ACC112 (cell line): ENCODE data around the gene BACE2.
"Not testable (repeated sequence)": the region's sequence is repeated elsewhere in the genome, so short reads cannot be mapped to it uniquely, and the experiment has no call there.

Experiments
- H2AFZ ChIP-seq: fragments of 200-600 bp; sonication (generic); one replicate; pipeline ENCODE4 v1.6.0; 2017; ENCODE audit warnings: antibody characterized with exemption, low read length; ENCODE audit not compliant: unreplicated experiment
- H3K27ac ChIP-seq: fragments of 200-600 bp; sonication (generic); 2 replicates; pipeline ENCODE4 v1.5.1; 2014; ENCODE audit warnings: low read depth, mild to moderate bottlenecking, antibody characterized with exemption, low read length, moderate library complexity
- H3K27me3 ChIP-seq: fragments of 200-600 bp; sonication (generic); 2 replicates; pipeline ENCODE4 v1.6.1; 2014; ENCODE audit warnings: mild to moderate bottlenecking, antibody characterized with exemption, low read length, moderate library complexity, mixed read lengths; ENCODE audit not compliant: insufficient read depth
- H3K36me3 ChIP-seq: fragments of 200-600 bp; sonication (generic); 2 replicates; pipeline ENCODE4 v1.6.1; 2016; ENCODE audit warnings: mild to moderate bottlenecking, antibody characterized with exemption, low read length, moderate library complexity, mixed read lengths; ENCODE audit not compliant: insufficient read depth
- H3K4me1 ChIP-seq: fragments of 200-600 bp; sonication (generic); one replicate; pipeline ENCODE4 v1.6.1; 2016; ENCODE audit warnings: low read length, mixed read lengths; ENCODE audit not compliant: insufficient read depth, unreplicated experiment, control insufficient read depth
- H3K4me3 ChIP-seq: fragments of 200-600 bp; sonication (generic); 2 replicates; pipeline ENCODE4 v1.5.1; 2014; ENCODE audit warnings: mild to moderate bottlenecking, low read depth, low read length
- H3K79me2 ChIP-seq: fragments of 200-600 bp; sonication (generic); one replicate; pipeline ENCODE4 v1.6.0; 2016; ENCODE audit warnings: low read length; ENCODE audit not compliant: control insufficient read depth, unreplicated experiment, insufficient read depth

The BACE2 gene

GRCh38 chr21:41182547-41182946 is 14.6 kb downstream of the BACE2 start:
- H3K79me2 ChIP-seq = no peaks in the 10 kb centered on the region

DNA sequence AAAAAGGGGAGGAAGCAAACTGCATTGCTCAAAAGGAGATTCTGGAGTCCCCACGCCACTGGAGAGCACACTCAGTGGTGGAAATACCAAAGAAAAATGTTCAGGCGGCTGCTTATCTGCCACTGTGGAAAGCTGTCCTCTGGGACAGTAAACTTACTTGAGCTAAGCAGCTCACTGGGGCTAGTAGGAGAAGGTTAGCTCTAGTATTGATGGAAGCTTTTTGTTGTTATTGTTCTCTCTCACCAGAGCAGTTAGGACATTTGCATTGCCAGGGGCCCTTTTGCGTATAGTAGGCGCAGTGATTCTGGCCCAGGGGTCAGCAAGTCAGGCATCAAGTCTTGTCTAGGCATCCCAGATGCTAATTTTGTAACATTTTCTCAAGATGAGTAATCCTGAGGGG is 15.6 kb downstream of the BACE2 start:
- H3K36me3 ChIP-seq = no peaks in the 10 kb centered on the region
- no peaks in the 10 kb centered on the region for H3K79me2 ChIP-seq
- H3K27ac ChIP-seq = no peak overlapping the region
- H3K27me3 ChIP-seq = no peaks in the 10 kb centered on the region
- no peaks in the 10 kb centered on the region for H3K4me1 ChIP-seq
- H3K4me3 ChIP-seq = no peak overlapping the region
- H2AFZ ChIP-seq = no peak overlapping the region

More at GRCh38 chr21:41182547-41182946, 14.6 kb downstream of the BACE2 start:
- Histone ChIP-seq H3K27ac (no peak overlapping the region), H3K4me1 (no peaks in the 10 kb centered on the region), H2AFZ (no peak overlapping the region), H3K27me3 (no peaks in the 10 kb centered on the region), H3K4me3 (no peak overlapping the region), H3K36me3 (no peaks in the 10 kb centered on the region)

GRCh38 chr21:41185802-41186201 is 17.8 kb downstream of the BACE2 start:
- H3K27ac ChIP-seq = no peak overlapping the region
- no peak overlapping the region for H3K4me3 ChIP-seq
- H2AFZ ChIP-seq = no peak overlapping the region
- H3K79me2 ChIP-seq = no peaks in the 10 kb centered on the region
- H3K4me1 ChIP-seq = no peaks in the 10 kb centered on the region
- no peaks in the 10 kb centered on the region for H3K27me3 ChIP-seq
- no peaks in the 10 kb centered on the region for H3K36me3 ChIP-seq

DNA sequence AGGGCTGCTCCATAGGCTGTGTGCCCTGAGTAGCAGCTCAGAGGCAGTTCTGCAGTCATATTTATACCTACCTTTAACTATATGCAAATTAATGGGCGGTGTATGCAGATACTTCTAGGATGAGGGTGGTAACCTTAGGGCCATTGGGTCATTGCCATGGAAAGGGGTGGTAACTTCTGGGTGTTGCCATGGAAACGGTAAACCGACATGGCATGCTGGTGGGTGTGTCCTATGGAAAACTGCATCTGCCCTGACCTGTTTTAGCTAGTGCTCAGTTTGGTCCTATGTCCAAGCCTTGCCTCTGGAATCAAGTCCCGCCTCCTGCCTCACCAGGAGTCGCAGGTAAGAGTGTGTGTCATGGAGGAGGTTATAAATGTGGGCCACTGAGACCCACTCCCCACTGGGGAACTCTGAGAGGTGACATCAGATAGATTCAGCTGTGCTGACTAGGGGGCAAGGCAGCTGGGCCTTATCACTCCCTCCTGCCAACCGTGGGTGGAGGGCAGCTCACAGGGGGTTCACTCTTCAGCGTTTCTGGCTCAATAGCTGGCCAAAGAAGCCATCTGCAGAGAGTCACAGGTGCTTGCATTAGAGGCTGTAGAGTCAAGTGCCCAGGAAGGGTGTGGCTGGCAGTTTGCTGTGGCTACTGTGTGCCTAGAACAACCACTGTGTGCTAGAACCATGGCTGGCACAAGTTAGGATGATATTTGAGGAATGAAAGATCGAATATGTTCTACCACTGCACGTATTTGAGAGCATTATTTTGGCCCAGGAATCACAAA is 19.0 kb downstream of the BACE2 start:
- Histone ChIP-seq H2AFZ (no peak overlapping the region), H3K4me1 (no peaks in the 10 kb centered on the region), H3K27ac (no peak overlapping the region), H3K27me3 (no peaks in the 10 kb centered on the region), H3K36me3 (no peaks in the 10 kb centered on the region), H3K4me3 (no peak overlapping the region), H3K79me2 (no peaks in the 10 kb centered on the region)

GRCh38 chr21:41187537-41188025 is 19.6 kb downstream of the BACE2 start:
- no peaks in the 10 kb centered on the region for H3K36me3 ChIP-seq

DNA sequence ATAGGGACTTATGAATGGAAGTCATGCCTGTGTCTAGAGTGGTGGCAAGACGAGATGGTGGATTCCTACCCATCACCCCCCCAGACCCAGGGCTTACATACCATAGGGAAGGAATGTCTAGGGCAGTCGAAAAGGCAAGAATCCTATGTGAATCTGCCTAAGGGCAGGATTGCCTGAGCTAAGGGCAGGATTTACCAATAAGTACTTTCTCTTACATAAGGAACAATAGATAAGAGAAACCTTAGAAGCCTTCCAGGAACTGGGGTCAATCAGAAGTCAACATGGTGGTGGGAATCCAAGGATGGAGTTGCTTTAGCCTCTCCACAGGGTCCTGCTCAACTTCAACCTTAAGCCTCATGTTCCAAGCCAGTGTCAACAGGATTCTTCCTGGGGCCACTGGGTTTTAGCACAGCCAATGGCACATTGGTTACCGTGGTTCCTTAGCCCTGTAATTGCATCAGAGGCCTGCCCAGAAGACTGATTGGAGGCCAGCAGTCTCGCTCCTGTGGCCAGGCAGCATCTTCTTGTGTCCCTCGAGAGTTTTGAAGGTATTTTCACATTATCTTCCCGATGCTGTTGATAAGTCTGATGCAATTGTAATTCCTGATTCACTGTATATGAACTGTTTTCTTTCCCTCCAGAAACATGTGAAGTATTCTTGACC is 20.7 kb downstream of the BACE2 start:
- H3K36me3 ChIP-seq = no peaks in the 10 kb centered on the region
- H3K27ac ChIP-seq = no peak overlapping the region
- no peak overlapping the region for H3K4me3 ChIP-seq
- no peaks in the 10 kb centered on the region for H3K27me3 ChIP-seq
- H2AFZ ChIP-seq = no peak overlapping the region
- no peaks in the 10 kb centered on the region for H3K4me1 ChIP-seq
- H3K79me2 ChIP-seq = no peaks in the 10 kb centered on the region

More at GRCh38 chr21:41187537-41188025, 19.6 kb downstream of the BACE2 start:
- no peaks in the 10 kb centered on the region for H3K27me3 ChIP-seq
- no peak overlapping the region for H3K27ac ChIP-seq
- no peak overlapping the region for H3K4me3 ChIP-seq
- H3K4me1 ChIP-seq = no peaks in the 10 kb centered on the region
- no peak overlapping the region for H2AFZ ChIP-seq
- H3K79me2 ChIP-seq = no peaks in the 10 kb centered on the region

- Histone ChIP-seq H3K27me3 (no peaks in the 10 kb centered on the region), H3K36me3 (no peaks in the 10 kb centered on the region), H3K4me1 (no peaks in the 10 kb centered on the region), H3K4me3 (no peak overlapping the region), H3K79me2 (no peaks in the 10 kb centered on the region), H2AFZ (no peak overlapping the region), H3K27ac (no peak overlapping the region)
Observed at GRCh38 chr21:41189150-41189745, 21.3 kb downstream of the BACE2 start.

- not testable (repeated sequence) for H2AFZ ChIP-seq, H3K36me3 ChIP-seq, H3K4me1 ChIP-seq, H3K27ac ChIP-seq, H3K27me3 ChIP-seq, H3K79me2 ChIP-seq, H3K4me3 ChIP-seq
Observed at GRCh38 chr21:41192552-41192951, 24.6 kb downstream of the BACE2 start.

DNA sequence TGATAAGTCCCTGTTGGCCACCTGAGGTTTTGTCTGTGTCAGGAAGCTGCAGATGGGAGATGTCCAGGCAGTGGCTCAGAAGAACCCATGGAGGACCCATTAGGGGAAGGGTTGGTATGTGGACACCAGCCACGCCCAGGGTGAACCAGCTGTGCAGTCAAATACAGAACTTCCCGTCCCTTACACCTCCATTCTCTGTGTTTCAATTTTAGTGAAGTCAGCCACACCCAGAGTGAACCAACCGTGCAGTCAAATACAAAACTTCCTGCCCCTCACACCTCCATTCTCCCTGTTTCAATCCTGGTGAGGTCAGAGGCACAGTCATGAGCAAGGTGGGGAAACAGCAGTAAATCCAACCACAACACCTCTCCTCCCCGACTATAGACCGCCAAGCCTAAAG is 27.4 kb downstream of the BACE2 start:
- no peaks in the 10 kb centered on the region for H3K4me1 ChIP-seq
- H3K4me3 ChIP-seq = no peak overlapping the region
- no peak overlapping the region for H3K27ac ChIP-seq
- H3K36me3 ChIP-seq = no peaks in the 10 kb centered on the region
- H2AFZ ChIP-seq = no peak overlapping the region
- no peaks in the 10 kb centered on the region for H3K27me3 ChIP-seq
- no peaks in the 10 kb centered on the region for H3K79me2 ChIP-seq

GRCh38 chr21:41196993-41197392 is 29.0 kb downstream of the BACE2 start:
- H3K4me3 ChIP-seq = no peak overlapping the region
- no peaks in the 10 kb centered on the region for H3K27me3 ChIP-seq

More at GRCh38 chr21:41196993-41197392, 29.0 kb downstream of the BACE2 start:
- H3K4me1 ChIP-seq = no peaks in the 10 kb centered on the region
- no peak overlapping the region for H2AFZ ChIP-seq
- H3K36me3 ChIP-seq = no peaks in the 10 kb centered on the region
- no peak overlapping the region for H3K27ac ChIP-seq
- H3K79me2 ChIP-seq = no peaks in the 10 kb centered on the region
